Brain microvascular endothelial cell (primary cell): ENCODE results near the gene CADPS.

Source experiments
- DNase-seq: peaks from one replicate; pipeline ENCODE4 v3.0.0-alpha.2; 2020
- H3K27ac ChIP-seq: fragments of 250-450 bp; sonication (Bioruptor Pico); 2 replicates; pipeline ENCODE4 v1.5.1; 2020; ENCODE audit warnings: mild to moderate bottlenecking, moderate library complexity
- H3K27me3 ChIP-seq: fragments of 250-450 bp; sonication (Bioruptor Pico); replicated peaks from 2 replicates; pipeline ENCODE4 v1.5.1; 2020; ENCODE audit warnings: mild to moderate bottlenecking
- H3K36me3 ChIP-seq: fragments of 250-450 bp; sonication (Bioruptor Pico); replicated peaks from 2 replicates; pipeline ENCODE4 v1.5.1; 2020; ENCODE audit warnings: mild to moderate bottlenecking
- H3K4me3 ChIP-seq: 2 replicates; pipeline ENCODE4 v1.5.1; 2011; ENCODE audit warnings: low read depth, mild to moderate bottlenecking, control low read depth, low read length, moderate library complexity
- CTCF ChIP-seq: IDR thresholded peaks from 2 replicates; pipeline ENCODE4 v1.5.1; 2011; ENCODE audit warnings: low read depth, mild to moderate bottlenecking, moderate library complexity, low read length, control low read depth, inconsistent platforms; ENCODE audit errors: missing control alignments
- in situ Hi-C: cut with HindIII; loops from 2 replicates; pipeline ENCODE4 v1.10.0; 2017; ENCODE audit warnings: low sequenced_read_pairs, low pct_ligation_motif_present

Gene CADPS

GRCh38 chr3:62376906-62377877 is 498.0 kb downstream of the CADPS start:
- no peak overlapping the region for H3K4me3 ChIP-seq
- no peaks in the 10 kb centered on the region for H3K36me3 ChIP-seq
- peaks cover 88% of the 10 kb centered on the region for H3K27me3 ChIP-seq
- in situ Hi-C loops: no loop called here
- no peak for TF ChIP-seq CTCF
- H3K27ac ChIP-seq: no peak overlapping the region
- DNase-seq: no peak

GRCh38 chr3:62376454-62376720 is 498.8 kb downstream of the CADPS start:
- Histone ChIP-seq H3K27me3 (peaks cover 92% of the 10 kb centered on the region), H3K36me3 (no peaks in the 10 kb centered on the region), H3K27ac (no peak overlapping the region), H3K4me3 (no peak overlapping the region)
- in situ Hi-C loops: no loop called here
- DNase-seq: no peak
- no peak for TF ChIP-seq CTCF

- H3K4me3 ChIP-seq: no peak overlapping the region
- no peaks in the 10 kb centered on the region for H3K36me3 ChIP-seq
- H3K27ac ChIP-seq: no peak overlapping the region
- in situ Hi-C loops: no loop called here
- DNase-seq: no peak
- H3K27me3 ChIP-seq: peaks cover 93% of the 10 kb centered on the region
- TF ChIP-seq CTCF: no peak
Measured at GRCh38 chr3:62375655-62376453, 499.4 kb downstream of the CADPS start.

GRCh38 chr3:62374341-62375218 is 500.6 kb downstream of the CADPS start:
- DNase-seq: peak; percentile 14
- no peak overlapping the region for H3K27ac ChIP-seq
- H3K4me3 ChIP-seq: peak overlapping the region; percentile 20
- H3K27me3 ChIP-seq: peaks cover 94% of the 10 kb centered on the region
- TF ChIP-seq CTCF: no peak
- H3K36me3 ChIP-seq: no peaks in the 10 kb centered on the region
- in situ Hi-C loops: no loop called here

- DNase-seq: no peak
- Histone ChIP-seq H3K27ac (no peak overlapping the region), H3K4me3 (peak overlapping the region; percentile 20), H3K36me3 (no peaks in the 10 kb centered on the region), H3K27me3 (peaks cover 94% of the 10 kb centered on the region)
- in situ Hi-C loops: no loop called here
- no peak for TF ChIP-seq CTCF
Measured at GRCh38 chr3:62373714-62374333, 501.4 kb downstream of the CADPS start.
